ENCODE data around the gene ZNF850. TPM values are rescaled to one million over a fixed set of nuclear protein-coding genes. Genes with fewer than 3 reads are reported as not detected.

The ZNF850 gene
- total RNA-seq, 1 experiment from 2014 or later: 1.4 TPM

Other genes starting within 250 kb of the ZNF850 start
- 0.07 TPM for gene ZNF260, start 244.5 kb downstream of the ZNF850 start, total RNA-seq (2021; ENCODE audit: unreplicated experiment)
- gene ZNF529, start 199.5 kb downstream of the ZNF850 start, total RNA-seq (2021; ENCODE audit: unreplicated experiment): 0.30 TPM
- not detected for gene ZNF382, start 167.5 kb downstream of the ZNF850 start, total RNA-seq (2021; ENCODE audit: unreplicated experiment)
- 0.34 TPM for gene ZNF461, start 106.0 kb downstream of the ZNF850 start, total RNA-seq (2021; ENCODE audit: unreplicated experiment)
- 5.6 TPM for gene ZNF567, start 85.2 kb downstream of the ZNF850 start, total RNA-seq (2021; ENCODE audit: unreplicated experiment)
- gene ZNF790, start 65.6 kb upstream of the ZNF850 start, total RNA-seq (2021; ENCODE audit: unreplicated experiment): 0.32 TPM
- not detected for gene ZNF345, start 78.1 kb upstream of the ZNF850 start, total RNA-seq (2021; ENCODE audit: unreplicated experiment)
- gene ZNF829, start 143.5 kb upstream of the ZNF850 start, total RNA-seq (2021; ENCODE audit: unreplicated experiment): not detected
- gene ZNF568, start 143.5 kb upstream of the ZNF850 start, total RNA-seq (2021; ENCODE audit: unreplicated experiment): not detected

Measured in HCT116 (cell line).